HG02840 (cell line): Measurements from ENCODE around the gene TINCR.

Source experiments
- ATAC-seq: cut with Tn5 transposase; IDR thresholded peaks from one replicate; pipeline ENCODE4 v1.9.1; 2021; ENCODE audit warnings: mild to moderate bottlenecking, moderate library complexity, moderate number of reproducible peaks; ENCODE audit not compliant: unreplicated experiment, low FRiP score

The TINCR gene

GRCh38 chr19:5590151-5590864 is 22.6 kb upstream of the TINCR start:
- ATAC-seq = no peak

- ATAC-seq = no peak
Measured at GRCh38 chr19:5588906-5589676, 21.3 kb upstream of the TINCR start.

GRCh38 chr19:5588441-5588840 is 20.7 kb upstream of the TINCR start:
- ATAC-seq = no peak

GRCh38 chr19:5587661-5588060 is 19.9 kb upstream of the TINCR start:
- no peak for ATAC-seq

- no peak for ATAC-seq
Measured at GRCh38 chr19:5587071-5587455, 19.3 kb upstream of the TINCR start.

GRCh38 chr19:5586300-5587070 is 18.7 kb upstream of the TINCR start:
- no peak for ATAC-seq

GRCh38 chr19:5585461-5586299 is 17.9 kb upstream of the TINCR start:
- no peak for ATAC-seq

- ATAC-seq = no peak
Measured at GRCh38 chr19:5580161-5580571, 12.4 kb upstream of the TINCR start.

- ATAC-seq = no peak
Measured at GRCh38 chr19:5579697-5580096, 11.9 kb upstream of the TINCR start.

GRCh38 chr19:5579286-5579685 is 11.5 kb upstream of the TINCR start:
- ATAC-seq = no peak

- ATAC-seq = no peak
Measured at GRCh38 chr19:5578097-5578846, 10.5 kb upstream of the TINCR start.

GRCh38 chr19:5575590-5575989 is 7.8 kb upstream of the TINCR start:
- ATAC-seq = no peak

- ATAC-seq = no peak
Measured at GRCh38 chr19:5572556-5573286, 5.0 kb upstream of the TINCR start.

- ATAC-seq = no peak
Measured at GRCh38 chr19:5571777-5572176, 4.0 kb upstream of the TINCR start.

GRCh38 chr19:5567970-5568407 is 236 bp upstream of the TINCR start:
- ATAC-seq = no peak

GRCh38 chr19:5564930-5565329 is 2.8 kb downstream of the TINCR start:
- no peak for ATAC-seq

GRCh38 chr19:5563935-5564612 is 3.7 kb downstream of the TINCR start:
- no peak for ATAC-seq

GRCh38 chr19:5563008-5563431 is 4.7 kb downstream of the TINCR start:
- ATAC-seq = no peak
